GM12878 (cell line): Measurements from ENCODE around the gene LNX2. TPM values are rescaled to one million over a fixed set of nuclear protein-coding genes. Genes with fewer than 3 reads are reported as not detected.

Experiments
- ATAC-seq: fragments of 200-7000 bp; cut with Tn5 transposase; 3 replicates; pipeline ENCODE4 v1.9.1; 2020; ENCODE audit warnings: mild to moderate bottlenecking, moderate library complexity
- BruUV-seq: library from RNA; stranded (reverse); fragments of 400-500 nt; replicated peaks from 2 replicates; lab custom pipeline; 2021; lab: Mats Ljungman, UMichigan
- CTCF ChIA-PET: fragments of 300-600 bp; sonication (Branson Sonifier 250); formaldehyde crosslinking; extraction: SDS; loops from one replicate; lab custom pipeline; 2021; ENCODE audit warnings: inconsistent platforms; lab: Yijun Ruan, JAX
- POLR2A ChIA-PET: fragments of 350-600 bp; formaldehyde crosslinking; extraction: SDS; loops from one replicate; lab custom pipeline; 2021; ENCODE audit warnings: inconsistent platforms; lab: Charles Lee
- RAD21 ChIA-PET: fragments of 300-600 bp; sonication (Branson Sonifier 250); formaldehyde crosslinking; loops from one replicate; lab custom pipeline; 2023; ENCODE audit warnings: antibody characterized with exemption; ENCODE audit not compliant: unreplicated experiment; lab: Charles Lee
- SMC1A ChIA-PET: fragments of 300-600 bp; sonication (Branson Sonifier 250); formaldehyde crosslinking; loops from one replicate; lab custom pipeline; 2023; ENCODE audit not compliant: unreplicated experiment, uncharacterized antibody; lab: Charles Lee
- DNase-seq: peaks from one replicate; pipeline ENCODE4 v3.0.0-alpha.2; 2011; ENCODE audit warnings: low read depth, low spot score
- FAIRE-seq: peaks from 3 replicates; lab custom pipeline; 2011; peaks lifted over from hg19 to GRCh38; lab: Jason Lieb, UNC
- H2AFZ ChIP-seq: 2 replicates; pipeline ENCODE4 v1.6.0; 2011; ENCODE audit warnings: low read depth, low read length, control low read depth; ENCODE audit not compliant: control insufficient read depth
- H3K27ac ChIP-seq: 2 replicates; pipeline ENCODE4 v1.5.1; 2011; ENCODE audit warnings: control low read depth; ENCODE audit not compliant: control insufficient read depth, insufficient read depth
- H3K27me3 ChIP-seq, 2 experiments: replicated peaks in 1 of 2; 2 replicates each; pipeline versions ENCODE4 v1.6.0 to v1.6.1; 2011; ENCODE audit warnings: low read length in 1 of 2; ENCODE audit not compliant: control insufficient read depth in 2 of 2, insufficient read depth in 2 of 2
- H3K36me3 ChIP-seq, 2 experiments: 2 replicates each; pipeline ENCODE4 v1.5.1; 2011; ENCODE audit warnings: low read length in 1 of 2; ENCODE audit not compliant: control insufficient read depth in 2 of 2, insufficient read depth in 2 of 2
- H3K4me1 ChIP-seq: 2 replicates; pipeline ENCODE4 v1.6.1; 2011; ENCODE audit warnings: mild to moderate bottlenecking, low read length, moderate library complexity, mixed read lengths; ENCODE audit not compliant: control insufficient read depth, insufficient read depth
- H3K4me2 ChIP-seq: 2 replicates; pipeline ENCODE4 v1.6.0; 2011; ENCODE audit warnings: control low read depth; ENCODE audit not compliant: control insufficient read depth, insufficient read depth
- H3K4me3 ChIP-seq: fragments of 200-600 bp; sonication (generic); 2 replicates; pipeline ENCODE4 v1.5.1; 2016
- H3K79me2 ChIP-seq: 2 replicates; pipeline ENCODE4 v1.6.0; 2011; ENCODE audit warnings: low read length; ENCODE audit not compliant: control insufficient read depth, insufficient read depth
- H3K9ac ChIP-seq: 2 replicates; pipeline ENCODE4 v1.8.0; 2011; ENCODE audit warnings: low read length, control low read depth, mixed read lengths; ENCODE audit not compliant: control insufficient read depth, insufficient read depth
- H3K9me3 ChIP-seq: replicated peaks from 3 replicates; pipeline ENCODE4 v1.5.1; 2011; ENCODE audit warnings: mild to moderate bottlenecking, low read length; ENCODE audit not compliant: control insufficient read depth, insufficient read depth
- H4K20me1 ChIP-seq: 2 replicates; pipeline ENCODE4 v1.6.0; 2011; ENCODE audit not compliant: control insufficient read depth, insufficient read depth
- CUX1 ChIP-seq: IDR thresholded peaks from 2 replicates; pipeline ENCODE4 v1.6.1; 2012; ENCODE audit warnings: improper control_type of control experiment, low read depth, low read length; ENCODE audit not compliant: insufficient replicate concordance
- EED ChIP-seq: sonication (generic); IDR thresholded peaks from 2 replicates; pipeline ENCODE4 v1.6.1; 2016; ENCODE audit warnings: antibody characterized with exemption, low read depth
- EP300 ChIP-seq, 2 experiments: fragments of 150-350 bp in 1 of 2; IDR thresholded peaks; 2 replicates each; pipeline ENCODE4 v1.6.1; 2011 to 2012; ENCODE audit warnings: low read depth in 2 of 2, low read length in 2 of 2, borderline replicate concordance in 1 of 2, improper control_type of control experiment in 1 of 2, inconsistent platforms in 1 of 2; ENCODE audit not compliant: control insufficient read depth in 1 of 2
- MXI1 ChIP-seq: fragments of 150-350 bp; IDR thresholded peaks from 2 replicates; pipeline ENCODE4 v1.6.1; 2011; ENCODE audit warnings: low read depth, mild to moderate bottlenecking, inconsistent platforms, low read length, improper control_type of control experiment
- NR2F1 ChIP-seq: fragments of 450-650 bp; conservative IDR thresholded peaks from 2 replicates; pipeline ENCODE4 v1.6.1; 2017; ENCODE audit warnings: mild to moderate bottlenecking
- RAD21 ChIP-seq: IDR thresholded peaks from 2 replicates; pipeline ENCODE4 v1.6.1; 2011; ENCODE audit warnings: mild to moderate bottlenecking, low read depth, low read length, moderate library complexity; ENCODE audit not compliant: insufficient read depth
- REST ChIP-seq: IDR thresholded peaks from 2 replicates; pipeline ENCODE4 v1.6.1; 2012; ENCODE audit warnings: mild to moderate bottlenecking, low read depth, low read length
- TCF7 ChIP-seq: IDR thresholded peaks from 2 replicates; pipeline ENCODE4 v1.6.1; 2014; ENCODE audit warnings: antibody characterized with exemption, borderline replicate concordance
- ZBTB33 ChIP-seq: fragments of 450-650 bp; IDR thresholded peaks from 2 replicates; pipeline ENCODE4 v1.6.1; 2017; ENCODE audit warnings: mild to moderate bottlenecking
- WGBS: methylation state at CpG from one replicate; pipeline ENCODE4 v1.1.6; 2016; ENCODE audit warnings: low lambda C conversion rate; ENCODE audit not compliant: insufficient replicate concordance, insufficient coverage; ENCODE audit errors: missing lambda C conversion rate; 5-methylcytosine and 5-hydroxymethylcytosine counted together
- in situ Hi-C: fragments of 300-500 bp; cut with MboI; formaldehyde crosslinking; loops from 9 replicates; pipeline ENCODE4 v1.14.3; 2018; ENCODE audit warnings: mixed read lengths
- intact Hi-C: fragments of 100-400 bp; cut with micrococcal nuclease; formaldehyde crosslinking; loops from one replicate; pipeline ENCODE4 v1.14.2; 2022; ENCODE audit not compliant: unreplicated experiment
- polyA plus RNA-seq, 11 experiments: library from polyadenylated mRNA; depleted of rRNA in 4 of 11; unstranded in 6 of 11; stranded (reverse) in 5 of 11; fragments of >200 nt; fragmentation: Nextera tagmentation in 4 of 11; fragmentation: Illumina TruSeq in 1 of 11; extraction: Ambion mirVana in 4 of 11; extraction: Trizol in 1 of 11; gene quantifications; 1 replicate in 1 of 11; 2 replicates in 10 of 11; pipeline versions ENCODE4 v1.2.1 to v1.2.3, GENCODE V29; 2011 to 2016; ENCODE audit warnings: inconsistent platforms in 2 of 11, missing spikeins in 2 of 11, low read depth in 1 of 11
- total RNA-seq, 4 experiments: library from RNA; depleted of rRNA in 3 of 4; stranded (reverse); fragments of >200 nt in 3 of 4; fragmentation: Illumina TruSeq in 1 of 4; extraction: Trizol in 1 of 4; gene quantifications; 2 replicates each; pipeline versions ENCODE4 v1.2.1 to v1.2.3, GENCODE V29; 2013 to 2021

The LNX2 gene
- total and polyA plus RNA-seq, 10 of the 15 experiments (the other 5 are each of a cell fraction or from before 2014, with no cell fraction given) = 1.3 to 7.7 (median 4.4) TPM

- no peaks in the 10 kb centered on the region for H3K36me3 ChIP-seq
- ChIA-PET SMC1A (interaction anchor here (0.6 to 1.7 kb wide), 8 partner anchors 31 to 293 kb away, joined by 3 to 19 read pairs (median 3); partner anchors contain the start of genes LNX2 and POLR1D), RAD21 (interaction anchor here (0.8 to 3.6 kb wide), 7 partner anchors 9 to 451 kb away, joined by 3 to 46 read pairs (median 4); no protein-coding TSS in a partner anchor), CTCF (interaction anchor here (0.6 to 4.7 kb wide), 20 partner anchors 8 to 453 kb away, joined by 3 to 74 read pairs (median 3); no protein-coding TSS in a partner anchor), POLR2A (no interaction called here)
- no peaks in the 10 kb centered on the region for H3K27me3 ChIP-seq
- no peak overlapping the region for H2AFZ ChIP-seq
- no peak overlapping the region for H3K9ac ChIP-seq
- H3K4me2 ChIP-seq = no peak overlapping the region
- 13% methylated on average over 19 of the region's 19 CpGs for WGBS
- intact Hi-C loops (loop anchor here (1.0 to 10.0 kb wide), 2 partner anchors 158 to 293 kb away; no protein-coding TSS in a partner anchor), in situ Hi-C loops (loop anchor here (10.0 kb wide), 1 partner anchor 452 kb away; the partner anchor contains the start of gene URAD)
- peak; percentile 92 for ATAC-seq
- no TSS peak for BruUV-seq
- no peaks in the 10 kb centered on the region for H3K79me2 ChIP-seq
- no peaks in the 10 kb centered on the region for H3K4me1 ChIP-seq
- H3K9me3 ChIP-seq = no peaks in the 10 kb centered on the region; the same call in 2 of the 3 replicates
- no peak for DNase-seq
- FAIRE-seq = no peak
- no peak overlapping the region for H3K27ac ChIP-seq
- H3K4me3 ChIP-seq = no peak overlapping the region
- H4K20me1 ChIP-seq = no peaks in the 10 kb centered on the region
- no peak for TF ChIP-seq TCF7
- no peak for TF ChIP-seq ZBTB33
- TF ChIP-seq REST = no peak
- no peak for TF ChIP-seq MXI1
- TF ChIP-seq EP300 (IDR thresholded peaks at IDR 0.05; ENCODE audit: borderline replicate concordance in 1 of 2, control insufficient read depth in 1 of 2, low read depth in 2 of 2, low read length in 2 of 2) = no peak
- TF ChIP-seq CUX1 = no peak
- TF ChIP-seq RAD21 = peak; percentile 58
- no peak for TF ChIP-seq EED
- no peak for TF ChIP-seq NR2F1
These were observed 87.1 kb downstream of the LNX2 start for GRCh38 chr13:27533155-27533643.
